GM23338 (cell line): ENCODE results near the gene ARHGAP10. TPM values are rescaled to one million over a fixed set of nuclear protein-coding genes. Genes with fewer than 3 reads are reported as not detected.

ENCODE experiments used
- ATAC-seq: fragments of 200-7000 bp; cut with Tn5 transposase; 3 replicates; pipeline ENCODE4 v1.9.1; 2020
- DNase-seq: peaks from one replicate; pipeline ENCODE4 v3.0.0-alpha.2; 2015; ENCODE audit warnings: low spot score
- H2AFZ ChIP-seq: fragments of 200-600 bp; sonication (generic); 2 replicates; pipeline ENCODE4 v1.8.0; 2016; ENCODE audit warnings: antibody characterized with exemption, mild to moderate bottlenecking, moderate library complexity
- H3F3A ChIP-seq: fragments of 200-600 bp; sonication (generic); replicated peaks from 2 replicates; pipeline ENCODE4 v1.8.0; 2017; ENCODE audit warnings: antibody characterized with exemption, mixed run types, low read depth
- H3K27ac ChIP-seq: fragments of 200-600 bp; sonication (generic); 2 replicates; pipeline ENCODE4 v1.6.1; 2016; ENCODE audit warnings: low read depth
- H3K27me3 ChIP-seq: fragments of 200-600 bp; sonication (generic); 2 replicates; pipeline ENCODE4 v1.8.0; 2016; ENCODE audit warnings: mild to moderate bottlenecking, mixed run types, moderate library complexity; ENCODE audit not compliant: insufficient read depth
- H3K36me3 ChIP-seq: fragments of 200-600 bp; sonication (generic); 2 replicates; pipeline ENCODE4 v1.8.0; 2016; ENCODE audit warnings: mild to moderate bottlenecking; ENCODE audit not compliant: insufficient read depth
- H3K4me1 ChIP-seq: fragments of 200-600 bp; sonication (generic); 2 replicates; pipeline ENCODE4 v1.8.0; 2016; ENCODE audit warnings: mild to moderate bottlenecking, moderate library complexity; ENCODE audit not compliant: insufficient read depth
- H3K4me2 ChIP-seq: fragments of 200-600 bp; sonication (generic); 2 replicates; pipeline ENCODE4 v1.7.1; 2017; ENCODE audit warnings: mixed run types
- H3K4me3 ChIP-seq: fragments of 200-600 bp; sonication (generic); 2 replicates; pipeline ENCODE4 v1.6.1; 2016; ENCODE audit warnings: mixed run types
- H3K79me2 ChIP-seq: fragments of 200-600 bp; sonication (generic); replicated peaks from 2 replicates; pipeline ENCODE4 v1.8.0; 2017; ENCODE audit warnings: mild to moderate bottlenecking; ENCODE audit not compliant: insufficient read depth
- H3K9me2 ChIP-seq: fragments of 200-600 bp; sonication (generic); 2 replicates; pipeline ENCODE4 v1.8.0; 2017; ENCODE audit not compliant: insufficient read depth
- H4K20me1 ChIP-seq: fragments of 200-600 bp; sonication (generic); replicated peaks from 2 replicates; pipeline ENCODE4 v1.8.0; 2017; ENCODE audit warnings: mild to moderate bottlenecking; ENCODE audit not compliant: insufficient read depth
- H3K27ac Mint-ChIP-seq: 2 replicates; pipeline ENCODE4 v1.8.0; 2020; ENCODE audit warnings: inconsistent platforms, mild to moderate bottlenecking, moderate library complexity, mixed read lengths
- H3K27me3 Mint-ChIP-seq: 3 replicates; pipeline ENCODE4 v1.8.0; 2022; ENCODE audit warnings: low read depth, mild to moderate bottlenecking, moderate library complexity, mixed read lengths, inconsistent platforms; ENCODE audit not compliant: insufficient read depth, poor library complexity
- H3K36me3 Mint-ChIP-seq: 3 replicates; pipeline ENCODE4 v1.8.0; 2021; ENCODE audit warnings: low read depth, mild to moderate bottlenecking, inconsistent platforms, moderate library complexity, mixed read lengths
- H3K4me1 Mint-ChIP-seq: 3 replicates; pipeline ENCODE4 v1.8.0; 2020; ENCODE audit warnings: mild to moderate bottlenecking, inconsistent platforms, mixed read lengths
- H3K4me3 Mint-ChIP-seq: 3 replicates; pipeline ENCODE4 v1.8.0; 2021; ENCODE audit warnings: moderate library complexity, mild to moderate bottlenecking, inconsistent platforms, mixed read lengths
- H3K9me3 Mint-ChIP-seq: 3 replicates; pipeline ENCODE4 v1.8.0; 2020; ENCODE audit warnings: moderate library complexity, mild to moderate bottlenecking, inconsistent platforms, mixed read lengths
- CREB1 ChIP-seq: fragments of 250-450 bp; sonication (Bioruptor Pico); IDR thresholded peaks from 2 replicates; pipeline ENCODE4 v1.5.0; 2020; ENCODE audit warnings: low read depth, mild to moderate bottlenecking, moderate library complexity
- CTCF ChIP-seq, 2 experiments: fragments of 200-600 bp in 1 of 2; sonication (generic) in 1 of 2; conservative IDR thresholded peaks; 2 replicates each; pipeline versions ENCODE4 v1.5.1 to v1.6.1; 2016 to 2017; ENCODE audit warnings: antibody characterized with exemption in 2 of 2, low read depth in 2 of 2, mild to moderate bottlenecking in 2 of 2, moderate library complexity in 1 of 2
- ETS1 ChIP-seq: IDR thresholded peaks from 2 replicates; pipeline ENCODE4 v1.6.1; 2016; ENCODE audit warnings: antibody characterized with exemption
- EZH2 ChIP-seq: fragments of 200-600 bp; sonication (generic); IDR thresholded peaks from one replicate; pipeline ENCODE4 v1.8.0; 2017; ENCODE audit warnings: antibody characterized with exemption, mild to moderate bottlenecking, low read depth; ENCODE audit not compliant: unreplicated experiment
- EZH2phosphoT487 ChIP-seq: fragments of 200-600 bp; sonication (generic); IDR thresholded peaks from one replicate; pipeline ENCODE4 v1.8.1; 2018; ENCODE audit warnings: antibody characterized with exemption; ENCODE audit not compliant: unreplicated experiment
- JUNB ChIP-seq: IDR thresholded peaks from one replicate; pipeline ENCODE4 v1.6.1; 2016; ENCODE audit warnings: antibody characterized with exemption; ENCODE audit not compliant: unreplicated experiment
- NANOG ChIP-seq: IDR thresholded peaks from 2 replicates; pipeline ENCODE4 v1.6.1; 2016; ENCODE audit warnings: antibody characterized with exemption, borderline replicate concordance
- POLR2AphosphoS5 ChIP-seq: IDR thresholded peaks from 2 replicates; pipeline ENCODE4 v1.6.1; 2016; ENCODE audit warnings: antibody characterized with exemption, low read depth
- REST ChIP-seq: IDR thresholded peaks from one replicate; pipeline ENCODE4 v1.6.1; 2018; ENCODE audit warnings: antibody characterized with exemption; ENCODE audit not compliant: unreplicated experiment
- STAT1 ChIP-seq: IDR thresholded peaks from one replicate; pipeline ENCODE4 v1.6.1; 2016; ENCODE audit warnings: antibody characterized with exemption; ENCODE audit not compliant: unreplicated experiment
- ZNF114 ChIP-seq: fragments of 250-450 bp; sonication (Bioruptor Pico); IDR thresholded peaks from 2 replicates; pipeline ENCODE4 v1.5.0; 2020; ENCODE audit warnings: mild to moderate bottlenecking, moderate library complexity
- ZNF331 ChIP-seq: fragments of 250-450 bp; sonication (Bioruptor Pico); IDR thresholded peaks from 2 replicates; pipeline ENCODE4 v1.5.0; 2020; ENCODE audit warnings: low read depth, mild to moderate bottlenecking, moderate library complexity
- ZNF462 ChIP-seq: fragments of 250-450 bp; sonication (Bioruptor Pico); IDR thresholded peaks from 2 replicates; pipeline ENCODE4 v1.5.0; 2020; ENCODE audit warnings: mild to moderate bottlenecking, moderate library complexity
- polyA plus RNA-seq: library from polyadenylated mRNA; unstranded; fragments of >200 nt; fragmentation: Nextera tagmentation; extraction: Ambion mirVana; gene quantifications from 2 replicates; pipeline ENCODE4 v1.2.1, GENCODE V29; 2016
- total RNA-seq: library from RNA; depleted of rRNA; stranded (reverse); fragments of >200 nt; shearing (Covaris generic); gene quantifications from 2 replicates; pipeline ENCODE4 v1.2.3, GENCODE V29; 2014

The ARHGAP10 gene
- total and polyA plus RNA-seq, 2 experiments from 2014 or later = 5.1 to 6.3 TPM

GRCh38 chr4:148118179-148118578 lies 386.3 kb downstream of the ARHGAP10 start:
- no peak for TF ChIP-seq JUNB
- no peak for TF ChIP-seq EZH2phosphoT487
- no peak for TF ChIP-seq CREB1 (CRISPR knock-in tag)
- TF ChIP-seq NANOG = no peak
- TF ChIP-seq POLR2AphosphoS5 = no peak
- TF ChIP-seq REST = no peak
- no peak for TF ChIP-seq ETS1
- no peak for TF ChIP-seq ZNF331
- TF ChIP-seq ZNF114 (CRISPR knock-in tag) = no peak
- no peak for TF ChIP-seq EZH2
- no peak for TF ChIP-seq ZNF462 (CRISPR knock-in tag)
- no peak for TF ChIP-seq STAT1
- no peak for TF ChIP-seq CTCF (conservative IDR thresholded peaks at IDR 0.05; ENCODE audit: low read depth in 2 of 2)
- Mint-ChIP-seq H3K4me3 (no peak overlapping the region), H3K27me3 (no peaks in the 10 kb centered on the region), H3K9me3 (peaks cover 15% of the 10 kb centered on the region), H3K36me3 (peaks cover 3% of the 10 kb centered on the region), H3K27ac (no peak overlapping the region), H3K4me1 (peaks cover 18% of the 10 kb centered on the region)
- H3K27me3 ChIP-seq = no peaks in the 10 kb centered on the region
- no peak overlapping the region for H3K27ac ChIP-seq
- no peaks in the 10 kb centered on the region for H4K20me1 ChIP-seq
- H2AFZ ChIP-seq = no peak overlapping the region
- H3F3A ChIP-seq = no peaks in the 10 kb centered on the region
- ATAC-seq (no peak), DNase-seq (no peak)
- no peaks in the 10 kb centered on the region for H3K36me3 ChIP-seq
- peaks cover 13% of the 10 kb centered on the region for H3K4me1 ChIP-seq
- H3K9me2 ChIP-seq = peaks cover 12% of the 10 kb centered on the region; the same call in 1 of the 2 replicates
- H3K4me2 ChIP-seq = no peak overlapping the region
- no peak overlapping the region for H3K4me3 ChIP-seq
- H3K79me2 ChIP-seq = no peaks in the 10 kb centered on the region
